Esophagus squamous epithelium (tissue), 5 donors: ENCODE results near the gene NDUFA11. TPM values are rescaled to one million over a fixed set of nuclear protein-coding genes. Genes with fewer than 3 reads are reported as not detected.

Experiments
- DNase-seq: peaks from one replicate; lab custom pipeline; 2025; lab: John Stamatoyannopoulos, UW
- H3K27ac ChIP-seq, 4 donors: fragments of 200-600 bp; sonication (generic); one replicate each; pipeline ENCODE4 v1.5.1; 2016 to 2019; ENCODE audit warnings: mild to moderate bottlenecking in 1 of 4
- H3K27me3 ChIP-seq, 4 donors: fragments of 200-600 bp; sonication (generic); 1 replicate in 3 of 4; 2 replicates in 1 of 4; pipeline versions ENCODE4 v1.5.1 to v1.6.0; 2017 to 2021; ENCODE audit warnings: antibody characterized with exemption in 1 of 4
- H3K36me3 ChIP-seq, 3 donors: fragments of 200-600 bp; sonication (generic); one replicate each; pipeline ENCODE4 v1.5.1; 2016 to 2019
- H3K4me1 ChIP-seq, 3 donors: fragments of 200-600 bp; sonication (generic); one replicate each; pipeline ENCODE4 v1.5.1; 2017 to 2019
- H3K4me3 ChIP-seq, 4 donors: fragments of 200-600 bp; sonication (generic); 1 replicate in 3 of 4; 2 replicates in 1 of 4; pipeline ENCODE4 v1.5.1; 2016 to 2019; ENCODE audit warnings: mild to moderate bottlenecking in 2 of 4, moderate library complexity in 1 of 4
- H3K9me3 ChIP-seq, 3 donors: fragments of 200-600 bp; sonication (generic); one replicate each; pipeline ENCODE4 v1.5.1; 2016 to 2019
- POLR2A ChIP-seq, 4 donors: fragments of 450-650 bp; IDR thresholded peaks; one replicate each; pipeline ENCODE4 v1.6.1; 2017; ENCODE audit warnings: antibody characterized with exemption in 4 of 4, mild to moderate bottlenecking in 4 of 4, moderate library complexity in 3 of 4
- WGBS, 2 donors: methylation state at CpG; one replicate each; pipeline ENCODE4 v1.1.5; 2018; 5-methylcytosine and 5-hydroxymethylcytosine counted together
- intact Hi-C: fragments of 100-400 bp; cut with DNase I; formaldehyde crosslinking; loops from one replicate; pipeline ENCODE4 v1.15.0; 2022
- total RNA-seq, 4 donors: library from RNA; depleted of rRNA; stranded (reverse); fragments of >200 nt; gene quantifications; one replicate each; pipeline ENCODE4 v1.1.0, GENCODE V29; 2016
- TF ChIP-seq, protein P1 (sequence below), 6 experiments: fragments of 450-650 bp in 4 of 6; fragments of 200-600 bp in 2 of 6; sonication (generic) in 2 of 6; IDR thresholded peaks; one replicate each; pipeline ENCODE4 v1.5.1; 2016 to 2019; ENCODE audit warnings: antibody characterized with exemption in 6 of 6, mild to moderate bottlenecking in 4 of 6, moderate library complexity in 4 of 6
- donor health status: DM: yes; HTN: yes; CAD: no.

The NDUFA11 gene
- total RNA-seq, 4 donors from 2014 or later = 204 to 277 (median 234) TPM

DNA sequence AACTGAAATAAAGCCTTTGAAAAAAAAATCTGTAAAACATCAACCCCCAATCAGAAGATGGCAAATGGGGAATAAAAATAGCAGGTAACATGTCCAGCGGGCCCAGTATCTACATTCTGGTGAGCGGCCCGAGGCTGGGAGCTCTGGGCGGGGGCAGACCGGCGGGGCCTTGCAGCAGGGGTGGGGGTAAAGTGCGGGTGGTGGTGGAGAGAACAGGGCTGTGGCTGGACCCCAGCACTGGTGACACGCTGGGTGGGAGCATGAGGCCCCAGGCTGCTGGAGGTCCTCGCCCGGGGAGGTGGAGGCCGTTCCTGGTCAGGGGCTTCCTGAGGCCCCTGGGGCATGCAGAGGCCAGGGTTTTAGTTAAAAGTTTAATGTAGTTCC lies 12.2 kb upstream of the NDUFA11 start:
- no peaks in the 10 kb centered on the region for H3K27me3 ChIP-seq
- WGBS, 2 donors = 86 to 91% methylated on average over 11 of the region's 11 CpGs
- peaks cover 6 to 21% (median 8%) of the 10 kb centered on the region in 3 donors for H3K4me1 ChIP-seq
- peaks cover 27 to 67% (median 34%) of the 10 kb centered on the region in 3 donors for H3K36me3 ChIP-seq
- intact Hi-C loops = no loop called here
- no peak overlapping the region for H3K27ac ChIP-seq
- TF ChIP-seq, protein P1, sequence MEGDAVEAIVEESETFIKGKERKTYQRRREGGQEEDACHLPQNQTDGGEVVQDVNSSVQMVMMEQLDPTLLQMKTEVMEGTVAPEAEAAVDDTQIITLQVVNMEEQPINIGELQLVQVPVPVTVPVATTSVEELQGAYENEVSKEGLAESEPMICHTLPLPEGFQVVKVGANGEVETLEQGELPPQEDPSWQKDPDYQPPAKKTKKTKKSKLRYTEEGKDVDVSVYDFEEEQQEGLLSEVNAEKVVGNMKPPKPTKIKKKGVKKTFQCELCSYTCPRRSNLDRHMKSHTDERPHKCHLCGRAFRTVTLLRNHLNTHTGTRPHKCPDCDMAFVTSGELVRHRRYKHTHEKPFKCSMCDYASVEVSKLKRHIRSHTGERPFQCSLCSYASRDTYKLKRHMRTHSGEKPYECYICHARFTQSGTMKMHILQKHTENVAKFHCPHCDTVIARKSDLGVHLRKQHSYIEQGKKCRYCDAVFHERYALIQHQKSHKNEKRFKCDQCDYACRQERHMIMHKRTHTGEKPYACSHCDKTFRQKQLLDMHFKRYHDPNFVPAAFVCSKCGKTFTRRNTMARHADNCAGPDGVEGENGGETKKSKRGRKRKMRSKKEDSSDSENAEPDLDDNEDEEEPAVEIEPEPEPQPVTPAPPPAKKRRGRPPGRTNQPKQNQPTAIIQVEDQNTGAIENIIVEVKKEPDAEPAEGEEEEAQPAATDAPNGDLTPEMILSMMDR (IDR thresholded peaks at IDR 0.05) = no peak
- TF ChIP-seq POLR2A (IDR thresholded peaks at IDR 0.05) = no peak
- no peak overlapping the region for H3K4me3 ChIP-seq
- no peaks in the 10 kb centered on the region for H3K9me3 ChIP-seq
- DNase-seq = no peak

DNA sequence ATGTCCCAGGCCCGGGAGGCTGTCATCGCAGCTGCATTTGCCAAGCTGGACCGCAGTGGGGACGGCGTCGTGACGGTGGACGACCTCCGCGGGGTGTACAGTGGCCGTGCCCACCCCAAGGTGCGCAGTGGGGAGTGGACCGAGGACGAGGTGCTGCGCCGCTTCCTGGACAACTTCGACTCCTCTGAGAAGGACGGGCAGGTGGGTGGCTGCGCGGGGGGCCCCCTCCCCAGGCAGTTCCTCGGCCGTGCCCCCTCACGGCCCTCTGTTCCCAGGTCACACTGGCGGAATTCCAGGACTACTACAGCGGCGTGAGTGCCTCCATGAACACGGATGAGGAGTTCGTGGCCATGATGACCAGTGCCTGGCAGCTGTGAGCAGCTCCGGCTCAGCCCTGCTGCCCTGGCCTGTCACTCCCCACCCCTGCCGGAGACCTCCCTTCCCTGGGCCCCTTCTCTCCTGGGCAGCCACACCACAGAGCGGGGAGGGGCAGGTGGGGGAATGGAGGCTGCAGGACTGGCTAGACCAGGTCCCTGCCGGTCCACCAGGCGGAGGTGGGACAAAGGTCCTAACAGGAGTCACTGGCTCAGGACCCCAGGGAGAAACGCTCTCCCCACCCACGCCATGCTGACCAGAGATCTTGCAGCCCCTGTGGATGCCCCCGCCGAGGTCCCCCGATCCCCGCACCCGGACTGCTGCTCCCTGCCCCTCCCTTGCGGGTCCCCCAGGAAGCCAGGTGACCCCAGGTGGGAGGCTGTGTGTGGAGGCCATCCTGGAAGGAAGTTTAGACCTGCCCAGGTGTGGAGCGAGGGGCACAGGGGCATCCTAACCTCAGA lies 11.6 kb upstream of the NDUFA11 start:
- no peak for TF ChIP-seq POLR2A (IDR thresholded peaks at IDR 0.05)
- TF ChIP-seq, protein P1 (IDR thresholded peaks at IDR 0.05) = no peak
- Histone ChIP-seq H3K9me3 (no peaks in the 10 kb centered on the region), H3K27ac (peak overlapping the region in 1 of 4 donors; percentile 73), H3K36me3 (peaks cover 26 to 67% (median 32%) of the 10 kb centered on the region in 3 donors), H3K27me3 (no peaks in the 10 kb centered on the region), H3K4me1 (peaks cover 6 to 25% (median 8%) of the 10 kb centered on the region in 3 donors), H3K4me3 (no peak overlapping the region)
- 87 to 100% methylated on average over 1 to 6 of the region's 42 CpGs for WGBS, 2 donors
- no peak for DNase-seq
- intact Hi-C loops = no loop called here

DNA sequence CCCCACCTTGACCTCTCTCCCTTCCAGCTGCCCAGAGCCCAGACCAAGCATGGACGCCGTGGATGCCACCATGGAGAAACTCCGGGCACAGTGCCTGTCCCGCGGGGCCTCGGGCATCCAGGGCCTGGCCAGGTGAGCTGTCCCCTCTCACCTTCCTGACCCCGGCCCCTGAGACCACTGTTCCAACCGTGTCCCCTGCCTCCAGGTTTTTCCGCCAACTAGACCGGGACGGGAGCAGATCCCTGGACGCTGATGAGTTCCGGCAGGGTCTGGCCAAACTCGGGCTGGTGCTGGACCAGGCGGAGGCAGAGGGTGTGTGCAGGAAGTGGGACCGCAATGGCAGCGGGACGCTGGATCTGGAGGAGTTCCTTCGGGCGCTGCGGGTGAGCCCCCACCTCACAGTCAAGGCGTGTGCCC lies 10.8 kb upstream of the NDUFA11 start:
- TF ChIP-seq, protein P1 (IDR thresholded peaks at IDR 0.05) = no peak
- TF ChIP-seq POLR2A (IDR thresholded peaks at IDR 0.05) = no peak
- Histone ChIP-seq H3K36me3 (peaks cover 20 to 67% (median 26%) of the 10 kb centered on the region in 3 donors), H3K27me3 (no peaks in the 10 kb centered on the region), H3K9me3 (no peaks in the 10 kb centered on the region), H3K4me1 (peaks cover 6 to 33% (median 14%) of the 10 kb centered on the region in 3 donors), H3K4me3 (no peak overlapping the region), H3K27ac (peak overlapping the region; percentile 11 to 73 (median 30))
- no peak for DNase-seq
- intact Hi-C loops = no loop called here
- WGBS, 2 donors = 57 to 68% methylated on average over 9 to 17 of the region's 22 CpGs

DNA sequence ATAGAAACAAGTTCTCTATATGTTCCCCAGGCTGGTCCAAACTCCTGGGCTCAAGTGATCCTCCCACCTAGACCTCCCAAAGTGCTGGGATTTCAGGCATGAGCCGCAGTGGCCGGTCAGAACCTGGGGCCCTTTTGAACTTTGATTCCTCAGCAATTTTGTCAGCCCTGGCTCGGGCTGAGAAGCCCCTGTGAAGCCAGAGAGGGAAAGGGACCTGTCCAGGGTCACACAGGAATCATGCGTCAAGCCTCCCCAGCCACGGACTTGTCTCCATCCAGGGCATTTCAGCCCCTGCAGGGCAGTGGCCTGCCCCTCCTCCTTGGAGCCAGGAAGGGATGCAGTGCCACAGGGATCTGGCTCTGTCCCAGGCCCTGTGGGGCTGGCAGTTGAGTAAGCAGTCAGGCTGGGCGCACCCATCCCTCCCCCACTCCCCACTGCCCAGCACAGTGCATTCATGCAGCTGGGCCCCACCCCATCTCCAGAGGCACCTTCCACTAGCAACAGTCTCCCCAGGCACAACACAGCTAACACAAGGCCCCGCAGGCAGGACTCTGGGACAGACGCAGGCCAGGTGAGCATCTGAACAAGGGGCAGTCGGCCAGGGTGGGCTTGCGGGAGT lies 10.3 kb upstream of the NDUFA11 start, which contains the start of gene CAPS:
CAPS (plus strand) TSS at position 516 of the 619 bp plus-strand sequence. CDS start 153 bp downstream, outside the sequence.
- Histone ChIP-seq H3K36me3 (peaks cover 15 to 67% (median 21%) of the 10 kb centered on the region in 3 donors), H3K4me3 (no peak within 1 kb of the TSS), H3K27ac (peak within 1 kb of the TSS; percentile 11 to 73 (median 30)), H3K9me3 (no peaks in the 10 kb centered on the region), H3K4me1 (peaks cover 6 to 39% (median 14%) of the 10 kb centered on the region in 3 donors), H3K27me3 (no peaks in the 10 kb centered on the region)
- intact Hi-C loops = no loop called here
- WGBS, 2 donors = 100% methylated on average over 1 to 2 of the region's 10 CpGs
- TF ChIP-seq, protein P1 (IDR thresholded peaks at IDR 0.05) = no peak
- TF ChIP-seq POLR2A (IDR thresholded peaks at IDR 0.05) = no peak
- DNase-seq = no peak

DNA sequence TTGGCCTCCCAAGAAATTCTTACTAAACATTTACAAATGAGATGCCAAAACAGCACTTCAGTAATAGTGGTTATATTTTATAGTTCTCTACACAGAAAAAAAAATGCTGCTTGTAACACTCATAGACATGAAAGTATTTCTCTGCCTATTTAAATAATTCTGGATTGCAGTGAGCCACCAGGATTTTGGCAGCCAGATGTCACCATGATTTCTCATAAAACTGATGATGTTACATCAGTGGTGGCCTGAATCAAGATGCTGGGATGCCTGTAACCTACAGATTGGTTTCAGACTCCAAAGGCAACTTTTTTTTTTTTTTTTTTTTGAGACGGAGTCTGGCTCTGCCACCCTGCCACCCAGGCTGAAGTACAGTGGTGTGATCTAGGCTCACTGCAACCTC lies 7.8 kb upstream of the NDUFA11 start:
- WGBS, 2 donors = 86 to 100% methylated on average over 1 of the region's 1 CpG
- Histone ChIP-seq H3K27me3 (no peaks in the 10 kb centered on the region), H3K9me3 (no peaks in the 10 kb centered on the region), H3K27ac (no peak overlapping the region), H3K4me1 (peaks cover 6 to 58% (median 14%) of the 10 kb centered on the region in 3 donors), H3K4me3 (no peak overlapping the region), H3K36me3 (peaks cover 0 to 45% (median 0%) of the 10 kb centered on the region in 3 donors)
- TF ChIP-seq, protein P1 (IDR thresholded peaks at IDR 0.05) = no peak
- no peak for TF ChIP-seq POLR2A (IDR thresholded peaks at IDR 0.05)
- intact Hi-C loops = no loop called here
- DNase-seq = no peak
